NT2/D1 (cell line): Measurements from ENCODE around the gene JDP2.

Experiments
- DNase-seq: peaks from one replicate; pipeline ENCODE4 v3.0.0-alpha.2; 2011; ENCODE audit warnings: low read depth, low spot score
- H3K27me3 ChIP-seq: 2 replicates; pipeline ENCODE4 v1.6.0; 2011; ENCODE audit warnings: mild to moderate bottlenecking; ENCODE audit not compliant: insufficient read length, insufficient read depth
- H3K36me3 ChIP-seq: 2 replicates; pipeline ENCODE4 v1.6.1; 2011; ENCODE audit warnings: mild to moderate bottlenecking, low read length, mixed read lengths; ENCODE audit not compliant: insufficient read depth, insufficient read length
- H3K4me1 ChIP-seq: 2 replicates; pipeline ENCODE4 v1.5.1; 2011; ENCODE audit not compliant: insufficient read depth, insufficient read length
- H3K4me3 ChIP-seq: 2 replicates; pipeline ENCODE4 v1.5.1; 2011; ENCODE audit warnings: low read depth; ENCODE audit not compliant: insufficient read length
- H3K9ac ChIP-seq: 2 replicates; pipeline ENCODE4 v1.6.0; 2011; ENCODE audit warnings: low read depth; ENCODE audit not compliant: insufficient read length
- H3K9me3 ChIP-seq: 2 replicates; pipeline ENCODE4 v1.5.1; 2011; ENCODE audit warnings: mild to moderate bottlenecking, low read length; ENCODE audit not compliant: insufficient read depth
- SUZ12 ChIP-seq: IDR thresholded peaks from 2 replicates; pipeline ENCODE4 v1.6.1; 2011; ENCODE audit not compliant: insufficient read length, insufficient read depth; ENCODE audit errors: extremely low read depth
- YY1 ChIP-seq: IDR thresholded peaks from 2 replicates; pipeline ENCODE4 v1.6.1; 2011; ENCODE audit not compliant: insufficient read length, insufficient read depth
- ZNF274 ChIP-seq: IDR thresholded peaks from 2 replicates; pipeline ENCODE4 v1.6.1; 2011; ENCODE audit warnings: mild to moderate bottlenecking, low read depth, low read length

The JDP2 gene

DNA sequence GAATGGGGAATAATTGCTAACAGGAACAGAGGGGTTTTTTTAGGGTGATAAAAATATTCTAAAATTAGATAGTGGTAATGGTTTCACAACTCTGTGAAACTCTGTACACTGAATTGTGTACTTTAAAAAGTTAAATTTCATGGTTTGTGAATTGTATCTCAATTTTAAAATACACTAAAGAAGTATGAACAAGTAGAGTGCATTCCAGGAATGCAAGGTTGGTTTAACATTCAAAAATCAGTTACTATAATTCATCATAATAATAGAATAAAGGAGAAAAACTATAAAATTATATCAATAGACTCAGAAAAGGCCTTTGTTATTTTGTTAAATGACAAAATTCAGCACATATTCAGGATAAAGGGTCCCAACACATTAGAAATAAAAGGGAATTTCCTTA, 83.4 kb downstream of the JDP2 start:
- no peak for TF ChIP-seq YY1
- no peak overlapping the region for H3K4me3 ChIP-seq
- peaks cover 18% of the 10 kb centered on the region; the same call in 1 of the 2 replicates for H3K9me3 ChIP-seq
- H3K36me3 ChIP-seq = no peaks in the 10 kb centered on the region
- H3K4me1 ChIP-seq = peaks cover 2% of the 10 kb centered on the region
- H3K27me3 ChIP-seq = no peaks in the 10 kb centered on the region
- DNase-seq = no peak
- no peak overlapping the region for H3K9ac ChIP-seq

- no peaks in the 10 kb centered on the region for H3K27me3 ChIP-seq
- no peak overlapping the region for H3K4me3 ChIP-seq
- no peak for TF ChIP-seq SUZ12
- TF ChIP-seq YY1 = no peak
- TF ChIP-seq ZNF274 = no peak
- peaks cover 2% of the 10 kb centered on the region for H3K4me1 ChIP-seq
- DNase-seq = no peak
- no peak overlapping the region for H3K9ac ChIP-seq
- peaks cover 14% of the 10 kb centered on the region; the same call in 1 of the 2 replicates for H3K9me3 ChIP-seq
- H3K36me3 ChIP-seq = no peaks in the 10 kb centered on the region
These were observed 86.3 kb downstream of the JDP2 start for GRCh38 chr14:75513911-75514672.

GRCh38 chr14:75514673-75515628, 87.1 kb downstream of the JDP2 start:
- Histone ChIP-seq H3K9ac (no peak overlapping the region), H3K4me3 (no peak overlapping the region)
- TF ChIP-seq YY1 = no peak
- no peak for TF ChIP-seq SUZ12
- TF ChIP-seq ZNF274 = no peak

GRCh38 chr14:75515629-75515996, 87.8 kb downstream of the JDP2 start:
- Histone ChIP-seq H3K4me1 (peaks cover 2% of the 10 kb centered on the region), H3K9me3 (peaks cover 10% of the 10 kb centered on the region; the same call in 1 of the 2 replicates), H3K4me3 (no peak overlapping the region), H3K27me3 (no peaks in the 10 kb centered on the region), H3K36me3 (no peaks in the 10 kb centered on the region), H3K9ac (no peak overlapping the region)
- TF ChIP-seq ZNF274 (no peak), YY1 (no peak), SUZ12 (no peak)
- DNase-seq = no peak

More at GRCh38 chr14:75514673-75515628, 87.1 kb downstream of the JDP2 start:
- no peaks in the 10 kb centered on the region for H3K27me3 ChIP-seq
- peaks cover 2% of the 10 kb centered on the region for H3K4me1 ChIP-seq
- H3K9me3 ChIP-seq = peaks cover 14% of the 10 kb centered on the region; the same call in 1 of the 2 replicates
- H3K36me3 ChIP-seq = no peaks in the 10 kb centered on the region
- DNase-seq = no peak

DNA sequence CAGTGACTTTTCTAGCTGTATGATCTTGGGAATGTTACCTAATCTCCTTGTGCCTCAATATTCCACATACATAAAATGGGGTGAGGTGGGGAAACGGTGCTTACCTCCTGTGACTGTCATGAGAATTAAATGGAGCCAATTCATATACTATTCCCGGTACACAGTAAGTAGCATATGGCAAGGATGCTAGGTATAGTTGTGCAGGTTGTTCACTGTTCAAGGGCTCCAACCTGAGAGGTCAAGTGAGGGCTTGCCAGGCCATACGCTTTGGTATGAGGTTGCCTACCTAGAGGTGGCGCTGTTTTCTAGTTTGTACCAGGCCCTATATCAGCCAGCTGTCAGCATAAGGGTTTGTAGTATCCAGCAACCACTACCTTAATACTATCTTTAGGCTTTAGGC, 90.8 kb downstream of the JDP2 start:
- Histone ChIP-seq H3K36me3 (no peaks in the 10 kb centered on the region), H3K9me3 (no peaks in the 10 kb centered on the region), H3K4me1 (peaks cover 2% of the 10 kb centered on the region), H3K9ac (no peak overlapping the region), H3K4me3 (no peak overlapping the region), H3K27me3 (no peaks in the 10 kb centered on the region)
- peak; percentile 36 for DNase-seq
- no peak for TF ChIP-seq ZNF274
- TF ChIP-seq YY1 = no peak
- no peak for TF ChIP-seq SUZ12

- no peaks in the 10 kb centered on the region for H3K36me3 ChIP-seq
- TF ChIP-seq SUZ12 = no peak
- TF ChIP-seq ZNF274 = no peak
- no peak for TF ChIP-seq YY1
- H3K9me3 ChIP-seq = no peaks in the 10 kb centered on the region
- no peak overlapping the region for H3K4me3 ChIP-seq
- H3K4me1 ChIP-seq = peaks cover 2% of the 10 kb centered on the region
- no peak for DNase-seq
- no peak overlapping the region for H3K9ac ChIP-seq
- H3K27me3 ChIP-seq = no peaks in the 10 kb centered on the region
These were observed 91.6 kb downstream of the JDP2 start for GRCh38 chr14:75519394-75519793.
